Measurements from ENCODE around the gene RNF114.
"Not testable (repeated sequence)": the region's sequence is repeated elsewhere in the genome, so short reads cannot be mapped to it uniquely, and the experiment has no call there.

Gene RNF114

GRCh38 chr20:49987015-49987867, 51.0 kb downstream of the RNF114 start:
- DNase-seq (ENCODE audit: low spot score), result peak; percentile 46

- no peak for DNase-seq (ENCODE audit: low spot score)
Observed at GRCh38 chr20:49987868-49988690, 51.9 kb downstream of the RNF114 start.

- DNase-seq (ENCODE audit: low spot score), result peak; percentile 83
Observed at GRCh38 chr20:49989234-49990065, 53.3 kb downstream of the RNF114 start.

- DNase-seq (ENCODE audit: low spot score), result peak; percentile 57
Observed at GRCh38 chr20:49990271-49990720, 54.1 kb downstream of the RNF114 start.

- no peak for DNase-seq (ENCODE audit: low spot score)
Observed at GRCh38 chr20:49993301-49993751, 57.1 kb downstream of the RNF114 start.

GRCh38 chr20:49995586-49995985, 59.4 kb downstream of the RNF114 start:
- no peak for DNase-seq (ENCODE audit: low spot score)

GRCh38 chr20:49998478-49999188, 62.4 kb downstream of the RNF114 start:
- not testable (repeated sequence) for DNase-seq (ENCODE audit: low spot score)

GRCh38 chr20:49999329-49999728, 63.1 kb downstream of the RNF114 start:
- DNase-seq (ENCODE audit: low spot score), result no peak

GRCh38 chr20:50000548-50001222, 64.5 kb downstream of the RNF114 start:
- not testable (repeated sequence) for DNase-seq (ENCODE audit: low spot score)

- no peak for DNase-seq (ENCODE audit: low spot score)
Observed at GRCh38 chr20:50001784-50002311, 65.7 kb downstream of the RNF114 start.

- peak; percentile 54 for DNase-seq (ENCODE audit: low spot score)
Observed at GRCh38 chr20:50003253-50003656, 67.1 kb downstream of the RNF114 start.

All from AG20443 (cell line).